HG03060 (cell line): Measurements from ENCODE around the gene TMEM158.

Experiments
- ATAC-seq: cut with Tn5 transposase; IDR thresholded peaks from one replicate; pipeline ENCODE4 v1.9.1; 2021; ENCODE audit warnings: low read depth, moderate number of reproducible peaks; ENCODE audit not compliant: unreplicated experiment

TMEM158 gene

GRCh38 chr3:45226206-45226915 is at the start of gene TMEM158:
Gene TMEM158 (minus strand): TSS chr3:45226287. CDS start chr3:45226027, 260 bp downstream.
- no peak for ATAC-seq

- ATAC-seq, result no peak
These were observed 49.1 kb upstream of the TMEM158 start for GRCh38 chr3:45275006-45275704.

GRCh38 chr3:45273681-45274515 is 47.8 kb upstream of the TMEM158 start:
- ATAC-seq, result no peak

- ATAC-seq, result no peak
These were observed 46.9 kb upstream of the TMEM158 start for GRCh38 chr3:45272828-45273470.

GRCh38 chr3:45272032-45272810 is 46.1 kb upstream of the TMEM158 start:
- ATAC-seq, result no peak

- no peak for ATAC-seq
These were observed 43.9 kb upstream of the TMEM158 start for GRCh38 chr3:45269952-45270351.

GRCh38 chr3:45267097-45267496 is 41.0 kb upstream of the TMEM158 start:
- ATAC-seq, result no peak

- no peak for ATAC-seq
These were observed 35.4 kb upstream of the TMEM158 start for GRCh38 chr3:45261333-45262110.

GRCh38 chr3:45259133-45259532 is 33.0 kb upstream of the TMEM158 start:
- no peak for ATAC-seq

- ATAC-seq, result no peak
These were observed 32.2 kb upstream of the TMEM158 start for GRCh38 chr3:45258317-45258716.

GRCh38 chr3:45253316-45253715 is 27.2 kb upstream of the TMEM158 start:
- no peak for ATAC-seq

GRCh38 chr3:45252826-45253225 is 26.7 kb upstream of the TMEM158 start:
- ATAC-seq, result no peak

GRCh38 chr3:45249391-45249790 is 23.3 kb upstream of the TMEM158 start:
- no peak for ATAC-seq

GRCh38 chr3:45246241-45246640 is 20.2 kb upstream of the TMEM158 start:
- no peak for ATAC-seq

GRCh38 chr3:45244356-45244755 is 18.3 kb upstream of the TMEM158 start:
- no peak for ATAC-seq

- ATAC-seq, result no peak
These were observed 15.1 kb upstream of the TMEM158 start for GRCh38 chr3:45241206-45241605.

GRCh38 chr3:45240292-45240691 is 14.2 kb upstream of the TMEM158 start:
- ATAC-seq, result no peak

GRCh38 chr3:45239254-45239653 is 13.2 kb upstream of the TMEM158 start:
- ATAC-seq, result no peak

- ATAC-seq, result no peak
These were observed 10.9 kb upstream of the TMEM158 start for GRCh38 chr3:45236964-45237363.
